GM12878 (cell line): ENCODE results near the gene LSM7. TPM values are rescaled to one million over a fixed set of nuclear protein-coding genes. Genes with fewer than 3 reads are reported as not detected.

Experiments used
- ATAC-seq: fragments of 200-7000 bp; cut with Tn5 transposase; 3 replicates; pipeline ENCODE4 v1.9.1; 2020; ENCODE audit warnings: mild to moderate bottlenecking, moderate library complexity
- BruUV-seq: library from RNA; stranded (reverse); fragments of 400-500 nt; replicated peaks from 2 replicates; lab custom pipeline; 2021; lab: Mats Ljungman, UMichigan
- CTCF ChIA-PET: fragments of 300-600 bp; sonication (Branson Sonifier 250); formaldehyde crosslinking; extraction: SDS; loops from one replicate; lab custom pipeline; 2021; ENCODE audit warnings: inconsistent platforms; lab: Yijun Ruan, JAX
- POLR2A ChIA-PET: fragments of 350-600 bp; formaldehyde crosslinking; extraction: SDS; loops from one replicate; lab custom pipeline; 2021; ENCODE audit warnings: inconsistent platforms; lab: Charles Lee
- RAD21 ChIA-PET: fragments of 300-600 bp; sonication (Branson Sonifier 250); formaldehyde crosslinking; loops from one replicate; lab custom pipeline; 2023; ENCODE audit warnings: antibody characterized with exemption; ENCODE audit not compliant: unreplicated experiment; lab: Charles Lee
- SMC1A ChIA-PET: fragments of 300-600 bp; sonication (Branson Sonifier 250); formaldehyde crosslinking; loops from one replicate; lab custom pipeline; 2023; ENCODE audit not compliant: unreplicated experiment, uncharacterized antibody; lab: Charles Lee
- DNase-seq: peaks from one replicate; pipeline ENCODE4 v3.0.0-alpha.2; 2011; ENCODE audit warnings: low read depth, low spot score
- FAIRE-seq: peaks from 3 replicates; lab custom pipeline; 2011; peaks lifted over from hg19 to GRCh38; lab: Jason Lieb, UNC
- H2AFZ ChIP-seq: 2 replicates; pipeline ENCODE4 v1.6.0; 2011; ENCODE audit warnings: low read depth, low read length, control low read depth; ENCODE audit not compliant: control insufficient read depth
- H3K27ac ChIP-seq: 2 replicates; pipeline ENCODE4 v1.5.1; 2011; ENCODE audit warnings: control low read depth; ENCODE audit not compliant: control insufficient read depth, insufficient read depth
- H3K27me3 ChIP-seq, 2 experiments: replicated peaks in 1 of 2; 2 replicates each; pipeline versions ENCODE4 v1.6.0 to v1.6.1; 2011; ENCODE audit warnings: low read length in 1 of 2; ENCODE audit not compliant: control insufficient read depth in 2 of 2, insufficient read depth in 2 of 2
- H3K36me3 ChIP-seq, 2 experiments: 2 replicates each; pipeline ENCODE4 v1.5.1; 2011; ENCODE audit warnings: low read length in 1 of 2; ENCODE audit not compliant: control insufficient read depth in 2 of 2, insufficient read depth in 2 of 2
- H3K4me1 ChIP-seq: 2 replicates; pipeline ENCODE4 v1.6.1; 2011; ENCODE audit warnings: mild to moderate bottlenecking, low read length, moderate library complexity, mixed read lengths; ENCODE audit not compliant: control insufficient read depth, insufficient read depth
- H3K4me2 ChIP-seq: 2 replicates; pipeline ENCODE4 v1.6.0; 2011; ENCODE audit warnings: control low read depth; ENCODE audit not compliant: control insufficient read depth, insufficient read depth
- H3K4me3 ChIP-seq: fragments of 200-600 bp; sonication (generic); 2 replicates; pipeline ENCODE4 v1.5.1; 2016
- H3K79me2 ChIP-seq: 2 replicates; pipeline ENCODE4 v1.6.0; 2011; ENCODE audit warnings: low read length; ENCODE audit not compliant: control insufficient read depth, insufficient read depth
- H3K9ac ChIP-seq: 2 replicates; pipeline ENCODE4 v1.8.0; 2011; ENCODE audit warnings: low read length, control low read depth, mixed read lengths; ENCODE audit not compliant: control insufficient read depth, insufficient read depth
- H3K9me3 ChIP-seq: replicated peaks from 3 replicates; pipeline ENCODE4 v1.5.1; 2011; ENCODE audit warnings: mild to moderate bottlenecking, low read length; ENCODE audit not compliant: control insufficient read depth, insufficient read depth
- H4K20me1 ChIP-seq: 2 replicates; pipeline ENCODE4 v1.6.0; 2011; ENCODE audit not compliant: control insufficient read depth, insufficient read depth
- ATF3 ChIP-seq: IDR thresholded peaks from 2 replicates; pipeline ENCODE4 v1.6.1; 2011; ENCODE audit warnings: low read depth, mild to moderate bottlenecking, low read length, moderate library complexity, borderline replicate concordance; ENCODE audit errors: extremely low read depth
- CHD2 ChIP-seq: IDR thresholded peaks from 2 replicates; pipeline ENCODE4 v1.6.1; 2011; ENCODE audit warnings: low read depth, low read length, improper control_type of control experiment, borderline replicate concordance
- FOS ChIP-seq: IDR thresholded peaks from 3 replicates; pipeline ENCODE4 v1.6.1; 2011; ENCODE audit warnings: borderline replicate concordance; ENCODE audit not compliant: insufficient read length; ENCODE audit errors: extremely low read depth
- JUNB ChIP-seq: IDR thresholded peaks from 2 replicates; pipeline ENCODE4 v1.6.1; 2016; ENCODE audit warnings: antibody characterized with exemption, mild to moderate bottlenecking
- KLF5 ChIP-seq: fragments of 450-650 bp; IDR thresholded peaks from 2 replicates; pipeline ENCODE4 v1.6.1; 2014; ENCODE audit warnings: mild to moderate bottlenecking; ENCODE audit not compliant: partially characterized antibody
- MLLT1 ChIP-seq: fragments of 450-650 bp; IDR thresholded peaks from 2 replicates; pipeline ENCODE4 v1.6.1; 2016; ENCODE audit warnings: mild to moderate bottlenecking
- POU2F2 ChIP-seq: IDR thresholded peaks from 3 replicates; pipeline ENCODE4 v1.6.1; 2011; ENCODE audit warnings: low read depth, mild to moderate bottlenecking, low read length, borderline replicate concordance
- RB1 ChIP-seq: fragments of 450-650 bp; formaldehyde crosslinking; IDR thresholded peaks from 2 replicates; pipeline ENCODE4 v1.6.1; 2017; ENCODE audit warnings: mild to moderate bottlenecking, borderline replicate concordance
- RELB ChIP-seq: fragments of 450-650 bp; IDR thresholded peaks from 2 replicates; pipeline ENCODE4 v1.6.1; 2017; ENCODE audit warnings: low read depth, mild to moderate bottlenecking, moderate library complexity
- SP1 ChIP-seq: IDR thresholded peaks from one replicate; pipeline ENCODE4 v1.6.1; 2011; ENCODE audit warnings: low read depth, low read length
- SREBF1 ChIP-seq: IDR thresholded peaks from 2 replicates; pipeline ENCODE4 v1.6.1; 2012; ENCODE audit warnings: mild to moderate bottlenecking, low read length
- ZBED1 ChIP-seq: IDR thresholded peaks from 2 replicates; pipeline ENCODE4 v1.6.1; 2016; ENCODE audit warnings: borderline replicate concordance
- ZZZ3 ChIP-seq: IDR thresholded peaks from 2 replicates; pipeline ENCODE4 v1.6.1; 2011; ENCODE audit warnings: low read depth; ENCODE audit not compliant: control insufficient read depth, insufficient read length
- WGBS: methylation state at CpG from one replicate; pipeline ENCODE4 v1.1.6; 2016; ENCODE audit warnings: low lambda C conversion rate; ENCODE audit not compliant: insufficient replicate concordance, insufficient coverage; ENCODE audit errors: missing lambda C conversion rate; 5-methylcytosine and 5-hydroxymethylcytosine counted together
- in situ Hi-C: fragments of 300-500 bp; cut with MboI; formaldehyde crosslinking; loops from 9 replicates; pipeline ENCODE4 v1.14.3; 2018; ENCODE audit warnings: mixed read lengths
- intact Hi-C: fragments of 100-400 bp; cut with micrococcal nuclease; formaldehyde crosslinking; loops from one replicate; pipeline ENCODE4 v1.14.2; 2022; ENCODE audit not compliant: unreplicated experiment
- polyA plus RNA-seq, 11 experiments: library from polyadenylated mRNA; depleted of rRNA in 4 of 11; unstranded in 6 of 11; stranded (reverse) in 5 of 11; fragments of >200 nt; fragmentation: Nextera tagmentation in 4 of 11; fragmentation: Illumina TruSeq in 1 of 11; extraction: Ambion mirVana in 4 of 11; extraction: Trizol in 1 of 11; gene quantifications; 1 replicate in 1 of 11; 2 replicates in 10 of 11; pipeline versions ENCODE4 v1.2.1 to v1.2.3, GENCODE V29; 2011 to 2016; ENCODE audit warnings: inconsistent platforms in 2 of 11, missing spikeins in 2 of 11, low read depth in 1 of 11
- total RNA-seq, 4 experiments: library from RNA; depleted of rRNA in 3 of 4; stranded (reverse); fragments of >200 nt in 3 of 4; fragmentation: Illumina TruSeq in 1 of 4; extraction: Trizol in 1 of 4; gene quantifications; 2 replicates each; pipeline versions ENCODE4 v1.2.1 to v1.2.3, GENCODE V29; 2013 to 2021

The LSM7 gene
- total and polyA plus RNA-seq, 10 of the 15 experiments (the other 5 are each of a cell fraction or from before 2014, with no cell fraction given), result 24.4 to 424 (median 217) TPM

GRCh38 chr19:2375353-2376121, 47.2 kb upstream of the LSM7 start (continued):
- TF ChIP-seq FOS (peak; percentile 29), RELB (no peak), ZZZ3 (no peak), POU2F2 (no peak), ZBED1 (no peak), SP1 (peak; percentile 79), KLF5 (no peak), SREBF1 (no peak)

- no peak overlapping the region for H3K9ac ChIP-seq
- intact Hi-C loops, result no loop called here
- H3K4me3 ChIP-seq, result no peak overlapping the region
- ChIA-PET POLR2A (interaction anchor here (0.7 kb wide), 1 partner anchor 43 kb away, joined by 4 read pairs; no protein-coding TSS in a partner anchor), SMC1A (no interaction called here), CTCF (no interaction called here), RAD21 (no interaction called here)
- no peaks in the 10 kb centered on the region for H3K36me3 ChIP-seq
- H3K27ac ChIP-seq, result no peak overlapping the region
- ATAC-seq (no peak), FAIRE-seq (no peak), DNase-seq (no peak)
- WGBS, result 79% methylated on average over 13 of the region's 13 CpGs
- no peaks in the 10 kb centered on the region for H3K79me2 ChIP-seq
- BruUV-seq, result no TSS peak
- TF ChIP-seq ATF3, result no peak
- no peak for TF ChIP-seq CHD2
- no peak for TF ChIP-seq JUNB
- TF ChIP-seq RB1, result no peak
- no peak for TF ChIP-seq MLLT1
- no peak overlapping the region for H2AFZ ChIP-seq
- no peaks in the 10 kb centered on the region for H3K27me3 ChIP-seq
- H3K4me1 ChIP-seq, result no peaks in the 10 kb centered on the region
- no peaks in the 10 kb centered on the region; the same call in 1 of the 3 replicates for H3K9me3 ChIP-seq
- no peaks in the 10 kb centered on the region for H4K20me1 ChIP-seq
- in situ Hi-C loops, result no loop called here
- no peak overlapping the region for H3K4me2 ChIP-seq
Measured at GRCh38 chr19:2374808-2375207, 46.4 kb upstream of the LSM7 start.
